ENCODE measurements around the gene AMN1. TPM values are rescaled to one million over a fixed set of nuclear protein-coding genes. Genes with fewer than 3 reads are reported as not detected.

The AMN1 gene
- total and polyA plus RNA-seq, 2 donors from 2014 or later, result 12.5 to 13.9 TPM

DNA sequence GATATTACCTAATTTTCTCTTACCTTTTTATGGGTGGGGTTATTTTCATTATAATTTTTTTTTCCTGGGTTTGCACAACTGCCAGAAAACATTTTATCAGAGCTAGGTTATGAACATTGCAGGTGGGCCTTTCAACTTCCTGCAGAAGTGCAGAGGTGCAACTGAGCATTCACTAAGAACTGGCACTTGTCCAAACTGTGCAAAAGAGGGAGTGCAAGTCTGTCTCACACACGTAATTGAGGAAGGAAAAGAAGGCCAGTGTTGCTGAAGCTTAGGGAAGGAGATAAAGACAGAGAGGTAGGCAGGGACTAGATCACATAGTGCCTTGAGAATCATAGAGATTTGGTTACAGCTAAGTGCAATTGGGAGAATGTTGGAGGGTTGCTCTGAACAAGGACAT is 14.1 kb upstream of the AMN1 start:
- Histone ChIP-seq H3K36me3 (ENCODE audit: control insufficient read depth in 2 of 3, insufficient read depth in 3 of 3, low read length in 3 of 3) (no peaks in the 10 kb centered on the region), H3K27ac (ENCODE audit: low read depth in 2 of 2, low read length in 2 of 2) (no peak overlapping the region), H3K27me3 (ENCODE audit: control insufficient read depth, insufficient read depth, low read length) (no peaks in the 10 kb centered on the region), H3K4me3 (ENCODE audit: low read length in 3 of 3) (no peak overlapping the region), H3K4me1 (ENCODE audit: control insufficient read depth in 2 of 3, insufficient read depth in 2 of 3, low read depth in 1 of 3, low read length in 3 of 3) (no peaks in the 10 kb centered on the region), H3K9ac (ENCODE audit: low read length in 3 of 3) (no peak overlapping the region), H3K9me3 (ENCODE audit: control insufficient read depth in 2 of 3, insufficient read depth in 1 of 3, low read length in 3 of 3) (no peaks in the 10 kb centered on the region)
- intact Hi-C loops (cut with DNase I), result no loop called here
- FAIRE-seq (no peak), DNase-seq (no peak)
- TF ChIP-seq, protein P1, sequence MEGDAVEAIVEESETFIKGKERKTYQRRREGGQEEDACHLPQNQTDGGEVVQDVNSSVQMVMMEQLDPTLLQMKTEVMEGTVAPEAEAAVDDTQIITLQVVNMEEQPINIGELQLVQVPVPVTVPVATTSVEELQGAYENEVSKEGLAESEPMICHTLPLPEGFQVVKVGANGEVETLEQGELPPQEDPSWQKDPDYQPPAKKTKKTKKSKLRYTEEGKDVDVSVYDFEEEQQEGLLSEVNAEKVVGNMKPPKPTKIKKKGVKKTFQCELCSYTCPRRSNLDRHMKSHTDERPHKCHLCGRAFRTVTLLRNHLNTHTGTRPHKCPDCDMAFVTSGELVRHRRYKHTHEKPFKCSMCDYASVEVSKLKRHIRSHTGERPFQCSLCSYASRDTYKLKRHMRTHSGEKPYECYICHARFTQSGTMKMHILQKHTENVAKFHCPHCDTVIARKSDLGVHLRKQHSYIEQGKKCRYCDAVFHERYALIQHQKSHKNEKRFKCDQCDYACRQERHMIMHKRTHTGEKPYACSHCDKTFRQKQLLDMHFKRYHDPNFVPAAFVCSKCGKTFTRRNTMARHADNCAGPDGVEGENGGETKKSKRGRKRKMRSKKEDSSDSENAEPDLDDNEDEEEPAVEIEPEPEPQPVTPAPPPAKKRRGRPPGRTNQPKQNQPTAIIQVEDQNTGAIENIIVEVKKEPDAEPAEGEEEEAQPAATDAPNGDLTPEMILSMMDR (IDR thresholded peaks at IDR 0.05; ENCODE audit: borderline replicate concordance, extremely low read depth, insufficient read depth), result no peak

DNA sequence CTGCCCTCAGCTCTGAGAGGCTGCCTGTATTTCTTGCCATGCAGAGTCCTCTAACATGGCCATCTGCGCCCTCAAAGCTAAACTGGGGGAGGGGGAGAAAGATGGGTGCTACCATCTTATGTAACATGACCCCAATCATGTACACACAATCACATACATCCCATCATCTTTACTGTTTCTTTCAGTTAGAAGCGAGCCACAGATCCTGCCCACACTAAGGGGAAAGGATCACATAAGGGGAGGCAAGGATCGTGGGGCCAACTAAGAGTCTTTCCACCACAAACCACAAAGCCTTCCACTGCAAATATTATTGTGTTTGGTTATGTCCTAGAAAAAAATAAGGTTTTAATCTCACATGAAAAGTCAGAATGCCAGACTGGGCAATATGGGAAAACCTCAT is 11.8 kb upstream of the AMN1 start:
- H3K27ac ChIP-seq (ENCODE audit: low read depth in 2 of 2, low read length in 2 of 2), result no peak overlapping the region
- intact Hi-C loops (cut with DNase I), result no loop called here

DNA sequence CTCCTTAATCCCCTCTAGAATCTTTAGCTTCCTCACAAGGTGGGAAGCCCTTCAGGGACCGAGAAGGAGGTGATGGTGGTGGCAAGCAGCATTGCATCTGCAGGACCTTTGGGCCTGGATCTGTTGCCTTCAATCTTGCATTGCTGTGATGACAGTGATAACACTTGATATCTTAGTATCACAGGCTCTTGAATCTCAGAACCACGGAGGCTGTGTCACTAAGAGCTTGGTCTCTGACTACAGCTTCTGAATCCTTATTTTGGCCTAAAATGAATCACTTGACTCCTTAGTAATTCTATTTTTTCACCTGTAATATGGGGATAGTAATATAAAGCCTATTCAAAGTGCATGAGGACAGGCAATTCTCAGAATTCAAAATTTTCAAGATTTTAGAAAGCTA is 8.9 kb upstream of the AMN1 start:
- TF ChIP-seq, protein P1 (IDR thresholded peaks at IDR 0.05; ENCODE audit: borderline replicate concordance, extremely low read depth, insufficient read depth), result no peak
- no peak for DNase-seq
- Histone ChIP-seq H3K36me3 (ENCODE audit: control insufficient read depth in 2 of 3, insufficient read depth in 3 of 3, low read length in 3 of 3) (no peaks in the 10 kb centered on the region), H3K4me1 (ENCODE audit: control insufficient read depth in 2 of 3, insufficient read depth in 2 of 3, low read depth in 1 of 3, low read length in 3 of 3) (peaks cover 0 to 6% (median 0%) of the 10 kb centered on the region in 3 donors), H3K27me3 (ENCODE audit: control insufficient read depth, insufficient read depth, low read length) (no peaks in the 10 kb centered on the region), H3K9ac (ENCODE audit: low read length in 3 of 3) (no peak overlapping the region), H3K9me3 (ENCODE audit: control insufficient read depth in 2 of 3, insufficient read depth in 1 of 3, low read length in 3 of 3) (no peaks in the 10 kb centered on the region), H3K4me3 (ENCODE audit: low read length in 3 of 3) (no peak overlapping the region), H3K27ac (ENCODE audit: low read depth in 2 of 2, low read length in 2 of 2) (no peak overlapping the region)
- no peak for FAIRE-seq
- intact Hi-C loops (cut with DNase I), result no loop called here

More for the DNA sequence above, 11.8 kb upstream of the AMN1 start:
- Histone ChIP-seq H3K27me3 (ENCODE audit: control insufficient read depth, insufficient read depth, low read length) (no peaks in the 10 kb centered on the region), H3K36me3 (ENCODE audit: control insufficient read depth in 2 of 3, insufficient read depth in 3 of 3, low read length in 3 of 3) (no peaks in the 10 kb centered on the region), H3K4me3 (ENCODE audit: low read length in 3 of 3) (no peak overlapping the region), H3K9ac (ENCODE audit: low read length in 3 of 3) (no peak overlapping the region), H3K9me3 (ENCODE audit: control insufficient read depth in 2 of 3, insufficient read depth in 1 of 3, low read length in 3 of 3) (no peaks in the 10 kb centered on the region), H3K4me1 (ENCODE audit: control insufficient read depth in 2 of 3, insufficient read depth in 2 of 3, low read depth in 1 of 3, low read length in 3 of 3) (no peaks in the 10 kb centered on the region)
- TF ChIP-seq, protein P1 (IDR thresholded peaks at IDR 0.05; ENCODE audit: borderline replicate concordance, extremely low read depth, insufficient read depth), result no peak
- DNase-seq (no peak), FAIRE-seq (no peak)

DNA sequence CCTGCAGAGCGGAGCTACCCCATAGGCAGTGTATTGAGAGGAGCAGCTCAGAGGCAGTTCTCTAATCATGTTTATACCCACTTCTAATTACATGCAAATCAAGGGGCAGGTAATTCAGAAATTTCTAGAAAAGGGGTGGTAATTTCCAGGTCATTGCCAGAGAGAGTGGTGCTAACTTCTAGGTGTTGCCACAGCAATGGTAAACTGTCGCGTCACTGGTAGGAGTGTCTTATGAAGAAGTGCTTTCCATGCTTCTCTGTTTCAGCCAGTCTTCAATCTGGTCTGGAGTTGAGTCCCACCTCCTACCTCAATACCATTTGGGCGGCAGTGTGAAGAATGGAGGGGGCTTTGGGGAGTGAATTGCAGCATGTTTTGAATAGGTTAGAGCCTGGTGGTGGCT is 8.5 kb upstream of the AMN1 start:
- Histone ChIP-seq H3K9ac (ENCODE audit: low read length in 3 of 3) (no peak overlapping the region), H3K4me3 (ENCODE audit: low read length in 3 of 3) (no peak overlapping the region), H3K9me3 (ENCODE audit: control insufficient read depth in 2 of 3, insufficient read depth in 1 of 3, low read length in 3 of 3) (no peaks in the 10 kb centered on the region), H3K36me3 (ENCODE audit: control insufficient read depth in 2 of 3, insufficient read depth in 3 of 3, low read length in 3 of 3) (no peaks in the 10 kb centered on the region), H3K27me3 (ENCODE audit: control insufficient read depth, insufficient read depth, low read length) (no peaks in the 10 kb centered on the region), H3K4me1 (ENCODE audit: control insufficient read depth in 2 of 3, insufficient read depth in 2 of 3, low read depth in 1 of 3, low read length in 3 of 3) (peaks cover 0 to 6% (median 0%) of the 10 kb centered on the region in 3 donors), H3K27ac (ENCODE audit: low read depth in 2 of 2, low read length in 2 of 2) (no peak overlapping the region)
- intact Hi-C loops (cut with DNase I), result no loop called here
- FAIRE-seq (no peak), DNase-seq (no peak)
- TF ChIP-seq, protein P1 (IDR thresholded peaks at IDR 0.05; ENCODE audit: borderline replicate concordance, extremely low read depth, insufficient read depth), result no peak

Data from kidney (tissue), 14 donors.